ENCODE data around the gene MBTPS2. TPM values are rescaled to one million over a fixed set of nuclear protein-coding genes. Genes with fewer than 3 reads are reported as not detected.

Gene MBTPS2
- total RNA-seq, 1 donor from 2014 or later: 13.5 TPM

GRCh38 chrX:21802839-21803238 lies 36.6 kb upstream of the MBTPS2 start:
- no peak overlapping the region for H3K4me3 Mint-ChIP-seq (ENCODE audit: low read depth)
- no peak for DNase-seq (ENCODE audit: low spot score, unreplicated experiment)

GRCh38 chrX:21806691-21807090 lies 32.7 kb upstream of the MBTPS2 start:
- no peak for DNase-seq (ENCODE audit: low spot score, unreplicated experiment)
- no peaks in the 10 kb centered on the region for H3K27me3 Mint-ChIP-seq
- H3K4me1 Mint-ChIP-seq (ENCODE audit: low read depth): peaks cover 13% of the 10 kb centered on the region
- H3K36me3 Mint-ChIP-seq (ENCODE audit: insufficient read depth): no peaks in the 10 kb centered on the region
- H3K4me3 Mint-ChIP-seq (ENCODE audit: low read depth): no peak overlapping the region
- TF ChIP-seq, protein P1, sequence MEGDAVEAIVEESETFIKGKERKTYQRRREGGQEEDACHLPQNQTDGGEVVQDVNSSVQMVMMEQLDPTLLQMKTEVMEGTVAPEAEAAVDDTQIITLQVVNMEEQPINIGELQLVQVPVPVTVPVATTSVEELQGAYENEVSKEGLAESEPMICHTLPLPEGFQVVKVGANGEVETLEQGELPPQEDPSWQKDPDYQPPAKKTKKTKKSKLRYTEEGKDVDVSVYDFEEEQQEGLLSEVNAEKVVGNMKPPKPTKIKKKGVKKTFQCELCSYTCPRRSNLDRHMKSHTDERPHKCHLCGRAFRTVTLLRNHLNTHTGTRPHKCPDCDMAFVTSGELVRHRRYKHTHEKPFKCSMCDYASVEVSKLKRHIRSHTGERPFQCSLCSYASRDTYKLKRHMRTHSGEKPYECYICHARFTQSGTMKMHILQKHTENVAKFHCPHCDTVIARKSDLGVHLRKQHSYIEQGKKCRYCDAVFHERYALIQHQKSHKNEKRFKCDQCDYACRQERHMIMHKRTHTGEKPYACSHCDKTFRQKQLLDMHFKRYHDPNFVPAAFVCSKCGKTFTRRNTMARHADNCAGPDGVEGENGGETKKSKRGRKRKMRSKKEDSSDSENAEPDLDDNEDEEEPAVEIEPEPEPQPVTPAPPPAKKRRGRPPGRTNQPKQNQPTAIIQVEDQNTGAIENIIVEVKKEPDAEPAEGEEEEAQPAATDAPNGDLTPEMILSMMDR (IDR thresholded peaks at IDR 0.05; ENCODE audit: unreplicated experiment): no peak
- no peak overlapping the region for H3K27ac Mint-ChIP-seq
- peaks cover 10% of the 10 kb centered on the region for H3K9me3 Mint-ChIP-seq (ENCODE audit: low read depth)

More at GRCh38 chrX:21802839-21803238, 36.6 kb upstream of the MBTPS2 start:
- Mint-ChIP-seq H3K36me3 (ENCODE audit: insufficient read depth) (no peaks in the 10 kb centered on the region), H3K27ac (no peak overlapping the region), H3K9me3 (ENCODE audit: low read depth) (no peaks in the 10 kb centered on the region), H3K4me1 (ENCODE audit: low read depth) (peaks cover 26% of the 10 kb centered on the region), H3K27me3 (no peaks in the 10 kb centered on the region)
- TF ChIP-seq, protein P1 (IDR thresholded peaks at IDR 0.05; ENCODE audit: unreplicated experiment): no peak

- H3K27ac Mint-ChIP-seq: no peak overlapping the region
- TF ChIP-seq, protein P1 (IDR thresholded peaks at IDR 0.05; ENCODE audit: unreplicated experiment): no peak
- DNase-seq (ENCODE audit: low spot score, unreplicated experiment): no peak
- no peak overlapping the region for H3K4me3 Mint-ChIP-seq (ENCODE audit: low read depth)
- peaks cover 24% of the 10 kb centered on the region for H3K4me1 Mint-ChIP-seq (ENCODE audit: low read depth)
- H3K36me3 Mint-ChIP-seq (ENCODE audit: insufficient read depth): no peaks in the 10 kb centered on the region
- no peaks in the 10 kb centered on the region for H3K27me3 Mint-ChIP-seq
- H3K9me3 Mint-ChIP-seq (ENCODE audit: low read depth): peaks cover 10% of the 10 kb centered on the region
These were observed 27.6 kb upstream of the MBTPS2 start for GRCh38 chrX:21811832-21812231.

- peak overlapping the region; percentile 21 for H3K27ac Mint-ChIP-seq
- no peak for DNase-seq (ENCODE audit: low spot score, unreplicated experiment)
- no peaks in the 10 kb centered on the region for H3K36me3 Mint-ChIP-seq (ENCODE audit: insufficient read depth)
- TF ChIP-seq, protein P1 (IDR thresholded peaks at IDR 0.05; ENCODE audit: unreplicated experiment): no peak
- H3K9me3 Mint-ChIP-seq (ENCODE audit: low read depth): peaks cover 10% of the 10 kb centered on the region
- H3K4me3 Mint-ChIP-seq (ENCODE audit: low read depth): no peak overlapping the region
- no peaks in the 10 kb centered on the region for H3K27me3 Mint-ChIP-seq
- peaks cover 24% of the 10 kb centered on the region for H3K4me1 Mint-ChIP-seq (ENCODE audit: low read depth)
These were observed 26.8 kb upstream of the MBTPS2 start for GRCh38 chrX:21812628-21813027.

DNA sequence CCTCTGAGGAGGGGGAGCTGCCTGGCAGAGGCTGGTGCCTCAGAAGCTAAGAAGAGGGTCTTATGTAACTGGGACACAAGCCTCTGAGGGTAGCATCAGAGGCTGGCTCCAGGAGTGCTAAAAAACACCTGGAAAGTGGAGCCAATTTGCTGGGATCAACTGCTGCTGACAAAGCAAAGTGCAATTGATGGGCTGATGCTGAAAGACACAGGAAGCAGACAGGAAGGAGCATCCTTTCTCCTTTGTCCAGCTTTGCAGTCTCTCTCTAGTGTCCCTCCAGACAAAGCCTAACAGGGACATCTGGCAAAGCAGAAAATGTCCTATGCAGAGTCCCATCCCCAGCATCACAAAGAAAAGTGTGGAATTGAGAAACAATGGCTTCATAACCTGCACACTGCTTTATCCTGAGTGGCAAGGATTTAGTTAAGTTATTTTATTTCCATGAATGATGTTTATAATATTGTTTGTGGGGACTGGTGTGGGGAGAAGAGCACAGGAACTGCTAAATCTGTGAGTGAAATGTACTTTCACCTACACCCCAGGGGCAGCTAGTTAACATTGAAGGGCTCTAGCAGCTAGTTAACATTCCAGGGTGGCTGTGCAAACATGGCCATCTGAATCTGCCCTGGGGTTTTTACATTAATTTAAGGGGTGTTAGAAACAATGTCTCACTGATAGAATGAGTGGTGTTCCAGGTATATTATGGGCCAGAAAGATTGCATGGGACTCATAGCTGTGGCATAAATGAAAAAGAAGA lies 25.6 kb upstream of the MBTPS2 start:
- no peak for DNase-seq (ENCODE audit: low spot score, unreplicated experiment)
- Mint-ChIP-seq H3K27ac (peak overlapping the region; percentile 45), H3K4me1 (ENCODE audit: low read depth) (peaks cover 24% of the 10 kb centered on the region), H3K4me3 (ENCODE audit: low read depth) (no peak overlapping the region), H3K9me3 (ENCODE audit: low read depth) (peaks cover 10% of the 10 kb centered on the region), H3K36me3 (ENCODE audit: insufficient read depth) (no peaks in the 10 kb centered on the region), H3K27me3 (no peaks in the 10 kb centered on the region)
- TF ChIP-seq, protein P1 (IDR thresholded peaks at IDR 0.05; ENCODE audit: unreplicated experiment): no peak

Data from progenitor cell of endocrine pancreas (in vitro differentiated cells).